Esophagus squamous epithelium (tissue), 4 donors: ENCODE data around the gene DNAH10.

ENCODE experiments used
- POLR2A ChIP-seq, 4 donors: fragments of 450-650 bp; IDR thresholded peaks; one replicate each; pipeline ENCODE4 v1.6.1; 2017; ENCODE audit warnings: antibody characterized with exemption in 4 of 4, mild to moderate bottlenecking in 4 of 4, moderate library complexity in 3 of 4
- TF ChIP-seq, protein P1 (sequence below), 6 experiments: fragments of 450-650 bp in 4 of 6; fragments of 200-600 bp in 2 of 6; sonication (generic) in 2 of 6; IDR thresholded peaks; one replicate each; pipeline ENCODE4 v1.5.1; 2016 to 2019; ENCODE audit warnings: antibody characterized with exemption in 6 of 6, mild to moderate bottlenecking in 4 of 6, moderate library complexity in 4 of 6

DNA sequence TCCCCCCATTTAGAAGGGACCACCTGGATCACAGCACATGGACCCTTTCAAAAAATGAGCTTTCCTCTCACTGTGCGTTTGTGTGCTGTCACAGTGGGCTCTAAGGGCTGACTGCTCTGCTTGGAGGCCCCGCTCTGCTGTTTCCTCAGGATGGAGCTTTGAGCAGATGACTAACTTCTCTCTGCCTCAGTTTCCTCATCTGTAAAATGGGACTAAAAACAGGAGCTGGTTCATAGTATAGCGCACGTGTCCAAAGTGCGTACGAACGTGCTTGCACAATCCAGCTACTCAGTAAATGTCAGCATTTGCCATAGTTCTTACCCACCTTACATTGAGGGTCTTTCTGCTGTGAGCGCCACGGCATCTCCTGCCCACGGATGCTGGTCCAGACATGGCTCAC is 12.7 kb upstream of the DNAH10 start:
- TF ChIP-seq, protein P1, sequence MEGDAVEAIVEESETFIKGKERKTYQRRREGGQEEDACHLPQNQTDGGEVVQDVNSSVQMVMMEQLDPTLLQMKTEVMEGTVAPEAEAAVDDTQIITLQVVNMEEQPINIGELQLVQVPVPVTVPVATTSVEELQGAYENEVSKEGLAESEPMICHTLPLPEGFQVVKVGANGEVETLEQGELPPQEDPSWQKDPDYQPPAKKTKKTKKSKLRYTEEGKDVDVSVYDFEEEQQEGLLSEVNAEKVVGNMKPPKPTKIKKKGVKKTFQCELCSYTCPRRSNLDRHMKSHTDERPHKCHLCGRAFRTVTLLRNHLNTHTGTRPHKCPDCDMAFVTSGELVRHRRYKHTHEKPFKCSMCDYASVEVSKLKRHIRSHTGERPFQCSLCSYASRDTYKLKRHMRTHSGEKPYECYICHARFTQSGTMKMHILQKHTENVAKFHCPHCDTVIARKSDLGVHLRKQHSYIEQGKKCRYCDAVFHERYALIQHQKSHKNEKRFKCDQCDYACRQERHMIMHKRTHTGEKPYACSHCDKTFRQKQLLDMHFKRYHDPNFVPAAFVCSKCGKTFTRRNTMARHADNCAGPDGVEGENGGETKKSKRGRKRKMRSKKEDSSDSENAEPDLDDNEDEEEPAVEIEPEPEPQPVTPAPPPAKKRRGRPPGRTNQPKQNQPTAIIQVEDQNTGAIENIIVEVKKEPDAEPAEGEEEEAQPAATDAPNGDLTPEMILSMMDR (IDR thresholded peaks at IDR 0.05) = no peak
- TF ChIP-seq POLR2A (IDR thresholded peaks at IDR 0.05) = no peak
